ENCODE data around the gene ALDH1A2.

Gene ALDH1A2

GRCh38 chr15:57910672-57911071, 154.8 kb downstream of the ALDH1A2 start:
- CTCF ChIA-PET: no interaction called here
- no peak for DNase-seq (ENCODE audit: extremely low spot score)
- POLR2A ChIA-PET: no interaction called here
- TF ChIP-seq SP1 (IDR thresholded peaks at IDR 0.05) (no peak), CTBP1 (IDR thresholded peaks at IDR 0.05; ENCODE audit: borderline replicate concordance) (no peak)

DNA sequence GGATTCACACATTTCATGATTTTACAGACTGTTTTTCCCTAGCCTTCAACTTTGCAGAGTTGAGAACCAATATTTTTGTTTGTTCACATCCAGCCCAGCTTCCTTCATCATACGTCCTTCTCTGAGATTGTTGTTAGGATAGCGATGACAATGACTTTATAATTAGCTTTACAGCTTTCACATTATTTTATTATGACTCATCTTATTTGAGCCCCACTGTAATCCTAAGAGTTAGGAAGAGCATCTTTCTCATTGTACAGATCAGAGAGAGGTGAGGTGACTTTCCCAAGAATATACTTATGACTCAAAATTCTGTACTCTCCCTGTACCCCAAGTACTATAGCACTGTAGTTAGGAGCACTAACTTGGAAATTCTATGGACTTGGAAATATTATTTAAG, 156.1 kb downstream of the ALDH1A2 start:
- ChIA-PET CTCF (no interaction called here), POLR2A (no interaction called here)
- TF ChIP-seq SUZ12 (IDR thresholded peaks at IDR 0.05) (no peak), SP1 (IDR thresholded peaks at IDR 0.05) (no peak), LEF1 (IDR thresholded peaks at IDR 0.05; ENCODE audit: borderline replicate concordance) (no peak), CTBP1 (IDR thresholded peaks at IDR 0.05; ENCODE audit: borderline replicate concordance) (no peak), FOXA1 (IDR thresholded peaks at IDR 0.05) (no peak), NFRKB (IDR thresholded peaks at IDR 0.05) (no peak), ZNF384 (IDR thresholded peaks at IDR 0.05) (no peak), FOXK2 (IDR thresholded peaks at IDR 0.05) (no peak), BHLHE40 (IDR thresholded peaks at IDR 0.05; ENCODE audit: borderline replicate concordance) (no peak), ARNT (IDR thresholded peaks at IDR 0.05) (no peak), FOXM1 (IDR thresholded peaks at IDR 0.05; ENCODE audit: borderline replicate concordance) (no peak), HDGF (IDR thresholded peaks at IDR 0.05; ENCODE audit: borderline replicate concordance) (no peak), ELF4 (IDR thresholded peaks at IDR 0.05) (no peak), L3MBTL2 (conservative IDR thresholded peaks at IDR 0.05) (no peak), TARDBP (IDR thresholded peaks at IDR 0.05) (no peak), PKNOX1 (IDR thresholded peaks at IDR 0.05) (no peak)
- no peak for DNase-seq (ENCODE audit: extremely low spot score)

DNA sequence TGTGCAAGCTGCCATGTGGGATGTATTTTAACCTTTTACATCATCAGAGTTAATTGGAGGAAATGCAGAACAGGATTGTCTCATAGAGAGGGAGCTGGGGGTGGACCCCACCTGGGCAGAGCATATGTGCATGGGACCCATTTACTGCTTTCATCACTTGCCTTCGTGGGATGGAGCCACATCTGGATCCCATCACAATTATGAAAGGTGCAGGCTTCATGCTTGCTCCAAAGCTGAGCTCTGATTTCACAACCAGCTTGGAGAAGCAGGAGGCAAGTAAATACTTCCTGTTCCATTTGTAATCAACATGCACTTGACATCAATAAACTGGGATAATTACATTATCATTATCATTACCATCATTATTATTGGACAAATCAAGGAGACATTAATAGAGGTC, 161.9 kb downstream of the ALDH1A2 start:
- TF ChIP-seq HDGF (IDR thresholded peaks at IDR 0.05; ENCODE audit: borderline replicate concordance) (no peak), SP1 (IDR thresholded peaks at IDR 0.05) (no peak), FOXA1 (IDR thresholded peaks at IDR 0.05) (no peak), ARNT (IDR thresholded peaks at IDR 0.05) (no peak), BHLHE40 (IDR thresholded peaks at IDR 0.05; ENCODE audit: borderline replicate concordance) (no peak), NFRKB (IDR thresholded peaks at IDR 0.05) (no peak), FOXM1 (IDR thresholded peaks at IDR 0.05; ENCODE audit: borderline replicate concordance) (no peak), CTBP1 (IDR thresholded peaks at IDR 0.05; ENCODE audit: borderline replicate concordance) (no peak), ELF4 (IDR thresholded peaks at IDR 0.05) (no peak)
- CTCF ChIA-PET: no interaction called here
- POLR2A ChIA-PET: no interaction called here
- no peak for DNase-seq (ENCODE audit: extremely low spot score)
